SK-N-SH (cell line): ENCODE measurements around the gene CRNN.

Experiments
- CTCF ChIP-seq: fragments of 200-600 bp; sonication (generic); IDR thresholded peaks from 2 replicates; pipeline ENCODE4 v1.6.1; 2017; ENCODE audit warnings: antibody characterized with exemption, mild to moderate bottlenecking, moderate library complexity
- MAX ChIP-seq: IDR thresholded peaks from 2 replicates; pipeline ENCODE4 v1.4.0; 2012; ENCODE audit warnings: low read depth
- RAD21 ChIP-seq: IDR thresholded peaks from 2 replicates; pipeline ENCODE4 v1.6.1; 2012; ENCODE audit warnings: mild to moderate bottlenecking, low read length
- TF ChIP-seq, protein P1 (sequence below): IDR thresholded peaks from 2 replicates; pipeline ENCODE4 v1.4.0; 2012; ENCODE audit warnings: low read depth, borderline replicate concordance

DNA sequence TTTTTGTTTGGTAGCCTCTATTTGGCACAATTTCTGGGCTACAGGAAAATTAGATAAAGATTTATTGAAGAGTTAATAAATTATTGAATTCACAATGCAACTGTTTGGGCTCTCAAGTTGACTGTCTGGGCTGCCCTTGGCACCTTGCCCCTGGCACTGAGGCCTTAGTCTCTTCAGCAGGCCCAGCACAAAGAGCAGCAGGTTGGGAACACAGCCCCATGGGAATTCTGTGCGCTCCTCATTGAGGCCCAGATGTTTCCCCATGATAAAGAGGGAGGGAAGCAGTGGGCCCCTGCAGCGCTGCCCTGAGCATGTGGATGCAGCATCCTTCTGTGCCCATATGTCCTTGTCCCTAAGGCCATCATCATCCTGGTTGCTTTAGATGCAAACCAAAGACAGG is 2.9 kb downstream of the CRNN start:
- no peak for TF ChIP-seq CTCF
- TF ChIP-seq RAD21, result no peak
- TF ChIP-seq, protein P1, sequence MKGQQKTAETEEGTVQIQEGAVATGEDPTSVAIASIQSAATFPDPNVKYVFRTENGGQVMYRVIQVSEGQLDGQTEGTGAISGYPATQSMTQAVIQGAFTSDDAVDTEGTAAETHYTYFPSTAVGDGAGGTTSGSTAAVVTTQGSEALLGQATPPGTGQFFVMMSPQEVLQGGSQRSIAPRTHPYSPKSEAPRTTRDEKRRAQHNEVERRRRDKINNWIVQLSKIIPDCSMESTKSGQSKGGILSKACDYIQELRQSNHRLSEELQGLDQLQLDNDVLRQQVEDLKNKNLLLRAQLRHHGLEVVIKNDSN, result no peak
- TF ChIP-seq MAX, result no peak
